Activated CD8-positive, alpha-beta memory T cell treated with anti-CD3 and anti-CD28 coated beads, Interleukin-2, amount 50 U/mL, for 48 hours (primary cell): Measurements from ENCODE around the gene RELCH.
A peak's percentile ranks its signal among the peaks of the same experiment; 100 is the strongest.
"Not testable (repeated sequence)": the region's sequence is repeated elsewhere in the genome, so short reads cannot be mapped to it uniquely, and the experiment has no call there.

ENCODE experiments used
- DNase-seq: peaks from one replicate; pipeline ENCODE4 v3.0.0-alpha.2; 2020

Gene RELCH

GRCh38 chr18:62186774-62187542 lies at the start of gene RELCH, which contains the start of gene PIGN:
Gene RELCH, plus strand, starts transcription at chr18:62187255. Its CDS starts 251 bp downstream, at chr18:62187506.
Gene PIGN, minus strand, starts transcription at chr18:62187056. Its CDS starts 25,703 bp downstream, at chr18:62161353.
- peak; percentile 91 for DNase-seq

GRCh38 chr18:62138461-62139235 lies 48.4 kb upstream of the RELCH start:
- DNase-seq = no peak

GRCh38 chr18:62140259-62140658 lies 46.8 kb upstream of the RELCH start:
- no peak for DNase-seq

- DNase-seq = no peak
Observed at GRCh38 chr18:62144338-62144737, 42.7 kb upstream of the RELCH start.

GRCh38 chr18:62151068-62151771 lies 35.8 kb upstream of the RELCH start:
- DNase-seq = no peak

GRCh38 chr18:62152844-62153243 lies 34.2 kb upstream of the RELCH start:
- no peak for DNase-seq

GRCh38 chr18:62157843-62158242 lies 29.2 kb upstream of the RELCH start:
- no peak for DNase-seq

GRCh38 chr18:62164310-62164709 lies 22.7 kb upstream of the RELCH start:
- no peak for DNase-seq

- no peak for DNase-seq
Observed at GRCh38 chr18:62164855-62165487, 22.1 kb upstream of the RELCH start.

GRCh38 chr18:62165583-62165982 lies 21.5 kb upstream of the RELCH start:
- DNase-seq = no peak

- DNase-seq = not testable (repeated sequence)
Observed at GRCh38 chr18:62166524-62166923, 20.5 kb upstream of the RELCH start.

- no peak for DNase-seq
Observed at GRCh38 chr18:62170857-62171256, 16.2 kb upstream of the RELCH start.

GRCh38 chr18:62172298-62172697 lies 14.8 kb upstream of the RELCH start:
- no peak for DNase-seq

- DNase-seq = no peak
Observed at GRCh38 chr18:62175521-62175920, 11.5 kb upstream of the RELCH start.

GRCh38 chr18:62177271-62177670 lies 9.8 kb upstream of the RELCH start:
- DNase-seq = no peak

GRCh38 chr18:62179213-62179612 lies 7.8 kb upstream of the RELCH start:
- no peak for DNase-seq

- DNase-seq = no peak
Observed at GRCh38 chr18:62182220-62182619, 4.8 kb upstream of the RELCH start.

GRCh38 chr18:62183578-62184195 lies 3.4 kb upstream of the RELCH start:
- no peak for DNase-seq

- no peak for DNase-seq
Observed at GRCh38 chr18:62186499-62186773, 619 bp upstream of the RELCH start.

GRCh38 chr18:62187543-62188510 lies 772 bp downstream of the RELCH start:
- peak; percentile 56 for DNase-seq

GRCh38 chr18:62189208-62189607 lies 2.2 kb downstream of the RELCH start:
- DNase-seq = no peak

- no peak for DNase-seq
Observed at GRCh38 chr18:62196079-62196478, 9.0 kb downstream of the RELCH start.
